Testis (tissue), 3 donors: Measurements from ENCODE around the gene DNAJB2. TPM values are rescaled to one million over a fixed set of nuclear protein-coding genes. Genes with fewer than 3 reads are reported as not detected.

Experiments
- DNase-seq: peaks from one replicate; pipeline ENCODE4 v3.0.0-alpha.2; 2019
- H3K27ac ChIP-seq, 2 donors: fragments of 200-600 bp; sonication (generic); one replicate each; pipeline ENCODE4 v1.5.1; 2019
- H3K27me3 ChIP-seq: fragments of 200-600 bp; sonication (generic); one replicate; pipeline ENCODE4 v1.5.1; 2019
- H3K36me3 ChIP-seq: fragments of 200-600 bp; sonication (generic); one replicate; pipeline ENCODE4 v1.5.1; 2017; ENCODE audit warnings: low read depth; ENCODE audit errors: missing control alignments
- H3K4me1 ChIP-seq: fragments of 200-600 bp; sonication (generic); one replicate; pipeline ENCODE4 v1.5.1; 2019
- H3K4me3 ChIP-seq, 2 donors: fragments of 200-600 bp; sonication (generic); one replicate each; pipeline ENCODE4 v1.5.1; 2017 to 2019
- H3K9me3 ChIP-seq: fragments of 200-600 bp; sonication (generic); one replicate; pipeline ENCODE4 v1.5.1; 2017
- POLR2A ChIP-seq: fragments of 450-650 bp; IDR thresholded peaks from one replicate; pipeline ENCODE4 v1.6.1; 2017; ENCODE audit warnings: antibody characterized with exemption, mild to moderate bottlenecking, moderate library complexity
- WGBS, 2 donors: methylation state at CpG; one replicate each; pipeline ENCODE4 v1.1.5; 2018; 5-methylcytosine and 5-hydroxymethylcytosine counted together
- intact Hi-C: fragments of 100-400 bp; cut with DNase I; formaldehyde crosslinking; loops from one replicate; pipeline ENCODE4 v1.15.1; 2023; ENCODE audit warnings: low total_unique reads
- polyA plus RNA-seq: library from polyadenylated mRNA; stranded (reverse); fragments of 350-450 nt; fragmentation: Illumina TruSeq; extraction: RNeasy Lipid Tissue Mini Kit (QIAGEN cat#74804); gene quantifications from one replicate; pipeline ENCODE4 v1.2.3, GENCODE V29; 2014; ENCODE audit warnings: low read depth, low replicate concordance; ENCODE audit not compliant: insufficient read depth
- total RNA-seq, 2 donors: library from RNA; depleted of rRNA; stranded (reverse); fragments of >200 nt; gene quantifications; one replicate each; pipeline ENCODE4 v1.2.3, GENCODE V29; 2016
- TF ChIP-seq, protein P1 (sequence below), 3 experiments: fragments of 450-650 bp in 2 of 3; fragments of 200-600 bp in 1 of 3; sonication (generic) in 1 of 3; IDR thresholded peaks; one replicate each; pipeline ENCODE4 v1.5.1; 2016 to 2019; ENCODE audit warnings: antibody characterized with exemption in 3 of 3, mild to moderate bottlenecking in 2 of 3, moderate library complexity in 1 of 3

The DNAJB2 gene
- total and polyA plus RNA-seq, 3 donors from 2014 or later = 139 to 152 (median 149) TPM

DNA sequence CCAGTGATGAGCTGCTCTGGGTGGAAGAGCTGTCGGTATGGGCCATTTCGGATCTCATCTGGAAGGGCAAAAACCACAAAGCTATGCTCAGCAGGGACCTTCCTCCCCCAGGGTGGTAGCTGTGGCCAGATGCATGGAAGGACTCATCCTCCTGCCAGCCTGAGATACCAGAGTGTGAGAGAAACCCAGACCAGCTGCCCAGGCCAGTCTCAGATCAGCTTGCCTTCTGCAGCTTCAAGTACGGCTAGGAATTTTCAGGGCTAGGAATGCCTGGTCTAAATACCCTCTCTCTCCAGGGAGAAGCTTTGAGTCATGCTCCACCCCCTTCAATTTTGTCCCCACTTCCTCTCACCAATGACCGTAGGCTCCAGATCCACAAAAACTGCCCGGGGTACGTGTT is 27.5 kb upstream of the DNAJB2 start:
- 82 to 85% methylated on average over 6 of the region's 6 CpGs for WGBS, 2 donors
- no peaks in the 10 kb centered on the region for H3K9me3 ChIP-seq
- intact Hi-C loops = no loop called here
- H3K4me1 ChIP-seq = peaks cover 15% of the 10 kb centered on the region
- no peak for TF ChIP-seq POLR2A
- TF ChIP-seq, protein P1, sequence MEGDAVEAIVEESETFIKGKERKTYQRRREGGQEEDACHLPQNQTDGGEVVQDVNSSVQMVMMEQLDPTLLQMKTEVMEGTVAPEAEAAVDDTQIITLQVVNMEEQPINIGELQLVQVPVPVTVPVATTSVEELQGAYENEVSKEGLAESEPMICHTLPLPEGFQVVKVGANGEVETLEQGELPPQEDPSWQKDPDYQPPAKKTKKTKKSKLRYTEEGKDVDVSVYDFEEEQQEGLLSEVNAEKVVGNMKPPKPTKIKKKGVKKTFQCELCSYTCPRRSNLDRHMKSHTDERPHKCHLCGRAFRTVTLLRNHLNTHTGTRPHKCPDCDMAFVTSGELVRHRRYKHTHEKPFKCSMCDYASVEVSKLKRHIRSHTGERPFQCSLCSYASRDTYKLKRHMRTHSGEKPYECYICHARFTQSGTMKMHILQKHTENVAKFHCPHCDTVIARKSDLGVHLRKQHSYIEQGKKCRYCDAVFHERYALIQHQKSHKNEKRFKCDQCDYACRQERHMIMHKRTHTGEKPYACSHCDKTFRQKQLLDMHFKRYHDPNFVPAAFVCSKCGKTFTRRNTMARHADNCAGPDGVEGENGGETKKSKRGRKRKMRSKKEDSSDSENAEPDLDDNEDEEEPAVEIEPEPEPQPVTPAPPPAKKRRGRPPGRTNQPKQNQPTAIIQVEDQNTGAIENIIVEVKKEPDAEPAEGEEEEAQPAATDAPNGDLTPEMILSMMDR (IDR thresholded peaks at IDR 0.05) = no peak
- no peak for DNase-seq
- no peak overlapping the region for H3K27ac ChIP-seq
- no peaks in the 10 kb centered on the region for H3K27me3 ChIP-seq
- no peak overlapping the region for H3K4me3 ChIP-seq
- H3K36me3 ChIP-seq = no peaks in the 10 kb centered on the region

DNA sequence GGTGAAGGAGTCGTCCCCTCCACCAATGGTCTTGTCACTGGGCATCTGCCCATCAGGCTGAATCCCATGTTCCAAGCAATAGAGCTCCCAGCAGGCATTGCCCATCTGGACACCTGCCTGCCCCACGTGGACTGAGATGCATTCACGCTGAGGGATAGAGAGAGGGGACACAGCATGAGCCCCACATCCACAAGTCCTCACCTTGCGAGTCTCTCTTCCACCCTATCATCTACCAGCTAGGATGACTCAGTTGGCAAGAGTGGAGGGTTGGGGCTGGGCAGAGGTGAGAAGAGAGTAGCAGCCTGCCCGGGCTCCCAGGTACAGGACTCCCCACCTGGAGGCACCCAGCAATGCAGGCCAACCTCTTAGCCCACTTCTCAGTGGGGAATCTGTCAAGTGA is 27.1 kb upstream of the DNAJB2 start:
- TF ChIP-seq POLR2A = no peak
- TF ChIP-seq, protein P1 (IDR thresholded peaks at IDR 0.05) = no peak
- no peaks in the 10 kb centered on the region for H3K36me3 ChIP-seq
- intact Hi-C loops = no loop called here
- H3K4me3 ChIP-seq = no peak overlapping the region
- WGBS, 2 donors = 75 to 81% methylated on average over 5 of the region's 5 CpGs
- H3K4me1 ChIP-seq = peaks cover 15% of the 10 kb centered on the region
- H3K27ac ChIP-seq = no peak overlapping the region
- no peaks in the 10 kb centered on the region for H3K27me3 ChIP-seq
- H3K9me3 ChIP-seq = no peaks in the 10 kb centered on the region
- DNase-seq = no peak

DNA sequence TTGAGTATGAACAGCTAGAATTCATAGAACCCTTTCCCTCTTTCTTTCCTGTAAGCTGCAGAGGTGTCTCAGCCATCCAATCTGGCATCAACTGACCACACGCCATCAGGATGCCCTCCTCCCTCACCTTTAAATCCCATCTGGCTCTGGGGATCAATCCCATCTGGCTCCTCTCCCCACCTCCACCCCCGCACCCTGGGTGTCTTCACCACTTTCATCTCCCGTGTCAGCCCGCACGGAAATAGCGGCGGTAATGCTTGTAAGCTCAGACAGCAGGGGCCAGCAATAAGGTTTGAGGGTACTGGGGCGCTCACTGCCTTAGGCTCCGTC is 26.6 kb upstream of the DNAJB2 start:
- no peak for TF ChIP-seq POLR2A
- TF ChIP-seq, protein P1 (IDR thresholded peaks at IDR 0.05) = no peak
- intact Hi-C loops = no loop called here
- H3K27ac ChIP-seq = no peak overlapping the region

DNA sequence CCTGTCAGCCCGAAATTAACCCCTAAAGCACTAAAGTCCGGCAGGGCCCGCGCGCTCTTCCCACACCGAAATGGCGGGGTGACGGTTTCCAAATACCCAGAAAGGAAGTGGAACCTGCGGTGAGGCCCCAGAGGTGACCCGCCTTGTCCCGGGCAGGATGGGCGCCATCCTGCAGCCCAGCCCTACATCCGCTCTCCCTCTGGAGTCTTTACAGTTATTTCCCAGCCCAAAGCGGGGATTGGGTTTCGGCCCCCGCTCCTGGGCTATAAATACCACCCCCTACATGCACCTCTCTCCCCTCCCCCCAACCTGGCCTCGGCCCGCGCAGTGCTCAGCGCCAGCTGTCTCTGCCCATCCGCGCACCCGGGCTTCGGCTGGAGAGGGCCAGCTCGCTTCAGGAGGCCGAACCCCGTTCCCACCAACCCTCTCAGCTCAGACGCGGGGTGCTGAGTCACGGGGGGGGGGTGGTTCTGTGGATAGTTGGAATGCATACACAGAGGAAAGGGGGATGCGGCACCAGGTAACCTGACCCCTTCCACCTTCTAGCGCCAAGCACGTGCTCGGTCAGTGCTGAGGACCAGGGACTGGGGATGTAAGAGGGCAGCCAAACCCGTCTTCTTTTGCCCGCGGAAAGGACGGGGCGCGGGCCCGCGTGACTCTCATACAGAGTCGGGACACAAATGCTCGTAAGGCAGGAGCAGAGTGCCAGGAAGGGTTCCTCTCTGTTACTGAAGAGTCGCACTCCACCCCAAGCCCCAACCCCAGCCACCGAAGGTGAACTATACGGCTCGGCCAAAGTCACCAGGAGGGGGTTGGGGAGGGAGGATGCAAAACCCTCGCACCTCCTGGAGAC is 26.0 kb upstream of the DNAJB2 start, which contains the start of gene TUBA4B:
Gene TUBA4B (plus strand): TSS at position 344 of the 853 bp plus-strand sequence. CDS start 165 bp downstream, at position 509.
- Histone ChIP-seq H3K27me3 (no peaks in the 10 kb centered on the region), H3K4me3 (peak within 1 kb of the TSS; percentile 42 to 67), H3K36me3 (no peaks in the 10 kb centered on the region), H3K27ac (peak within 1 kb of the TSS in 1 of 2 donors; percentile 11), H3K4me1 (peaks cover 15% of the 10 kb centered on the region), H3K9me3 (no peaks in the 10 kb centered on the region)
- 3 to 7% methylated on average over 31 to 49 of the region's 49 CpGs for WGBS, 2 donors
- intact Hi-C loops = no loop called here
- TF ChIP-seq, protein P1 (IDR thresholded peaks at IDR 0.05) = no peak
- no peak for DNase-seq

More for the DNA sequence above, 26.6 kb upstream of the DNAJB2 start:
- Histone ChIP-seq H3K4me1 (peaks cover 15% of the 10 kb centered on the region), H3K4me3 (peak overlapping the region; percentile 42 to 67), H3K27me3 (no peaks in the 10 kb centered on the region), H3K9me3 (no peaks in the 10 kb centered on the region), H3K36me3 (no peaks in the 10 kb centered on the region)
- no peak for DNase-seq
- 20 to 22% methylated on average over 7 to 9 of the region's 9 CpGs for WGBS, 2 donors
